ENCODE measurements around the gene PRKG1.

- TF ChIP-seq CTCF (conservative IDR thresholded peaks at IDR 0.05 in 1 of 2, IDR thresholded peaks at IDR 0.05 in 1 of 2; ENCODE audit: low read depth in 1 of 2, low read length in 2 of 2), result no peak
- no peak for TF ChIP-seq EZH2 (IDR thresholded peaks at IDR 0.05; ENCODE audit: low read length, missing control alignments)
Measured at GRCh38 chr10:52077814-52078213, 1003.5 kb downstream of the PRKG1 start.
